Activated CD4-positive, alpha-beta T cell treated with anti-CD3 and anti-CD28 coated beads for 4 hours (primary cell): Measurements from ENCODE around the gene FAM107B.
"Not testable (repeated sequence)": the region's sequence is repeated elsewhere in the genome, so short reads cannot be mapped to it uniquely, and the experiment has no call there.

Experiments used
- DNase-seq, 2 donors: peaks; one replicate each; pipeline ENCODE4 v3.0.0-alpha.2; 2020

Gene FAM107B

DNA sequence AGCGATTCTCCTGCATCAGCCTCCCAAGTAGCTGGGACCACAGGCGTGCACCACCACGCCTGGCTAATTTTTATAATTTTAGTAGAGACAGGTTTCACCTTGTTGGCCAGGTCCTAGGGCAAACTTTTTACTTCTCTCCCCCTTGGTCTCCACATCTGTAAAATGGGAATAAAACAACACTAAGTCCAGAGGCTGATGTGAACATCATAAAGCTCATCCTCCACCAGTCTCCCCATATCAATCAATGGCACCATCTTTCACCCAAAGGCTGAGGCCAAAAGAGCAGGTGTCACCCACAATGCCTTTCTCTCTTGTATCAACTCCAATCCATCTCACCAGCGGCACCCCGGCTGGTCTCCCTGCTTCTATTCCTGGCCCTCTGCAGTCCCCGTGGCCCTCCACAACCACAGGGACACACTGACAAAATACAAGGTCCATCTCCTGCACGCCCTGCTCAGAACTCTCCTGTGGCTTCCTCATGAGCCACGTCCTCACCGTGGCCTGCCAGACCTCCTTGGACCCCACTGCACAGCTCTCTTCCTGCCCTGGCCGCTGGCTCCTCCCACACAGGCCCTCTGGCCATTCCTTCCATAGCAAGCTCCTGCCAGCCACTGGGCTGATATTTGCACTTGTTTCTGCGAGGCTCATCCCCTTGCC, 179.0 kb downstream of the FAM107B start:
- DNase-seq: no peak

DNA sequence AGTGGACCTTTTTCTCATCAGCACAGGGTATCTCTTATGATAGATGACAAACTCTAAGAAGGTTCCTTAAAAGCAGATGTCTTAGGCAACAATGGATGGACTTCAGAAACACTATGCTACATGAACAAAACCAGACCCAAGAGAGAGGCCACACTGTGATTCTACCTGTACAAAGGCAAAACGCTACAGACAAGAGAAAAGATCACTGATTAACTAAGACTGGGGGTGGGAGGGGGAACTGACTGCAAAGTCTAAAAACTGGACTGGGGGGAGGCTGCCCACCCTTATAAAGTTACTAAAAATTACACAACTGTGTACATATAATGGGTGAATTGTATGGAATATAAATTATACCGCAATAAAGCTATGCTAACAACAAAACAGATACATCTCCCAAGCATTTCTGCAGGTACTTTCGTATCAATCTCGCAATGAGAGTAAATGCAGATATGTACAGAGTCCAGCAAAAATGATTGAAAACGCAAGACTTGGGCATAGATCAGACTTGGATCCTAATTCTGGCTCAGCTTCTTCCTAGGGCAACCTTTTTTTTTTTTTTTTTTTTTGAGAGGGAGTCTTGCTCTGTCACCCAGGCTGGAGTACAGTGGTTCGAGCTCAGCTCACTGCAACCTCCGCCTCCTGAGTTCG, 179.7 kb downstream of the FAM107B start:
- DNase-seq: no peak

DNA sequence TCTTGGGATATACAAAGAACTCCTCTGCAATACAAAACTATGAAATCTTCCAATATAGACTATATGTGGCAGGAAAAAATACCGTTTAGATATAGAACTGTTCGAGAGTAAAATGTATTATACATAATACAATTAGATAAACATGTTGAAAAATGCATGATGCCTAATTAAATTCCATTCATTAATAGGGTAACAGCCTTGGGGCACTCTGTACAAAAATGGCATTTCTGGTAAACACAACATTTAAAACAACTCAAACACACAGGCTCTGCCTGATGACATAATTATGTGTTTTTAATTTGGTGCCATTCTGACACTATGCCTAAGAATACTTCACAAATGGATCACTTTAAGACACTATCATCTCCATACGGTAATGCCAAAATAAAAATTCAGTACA, 180.9 kb downstream of the FAM107B start:
- DNase-seq: no peak

DNA sequence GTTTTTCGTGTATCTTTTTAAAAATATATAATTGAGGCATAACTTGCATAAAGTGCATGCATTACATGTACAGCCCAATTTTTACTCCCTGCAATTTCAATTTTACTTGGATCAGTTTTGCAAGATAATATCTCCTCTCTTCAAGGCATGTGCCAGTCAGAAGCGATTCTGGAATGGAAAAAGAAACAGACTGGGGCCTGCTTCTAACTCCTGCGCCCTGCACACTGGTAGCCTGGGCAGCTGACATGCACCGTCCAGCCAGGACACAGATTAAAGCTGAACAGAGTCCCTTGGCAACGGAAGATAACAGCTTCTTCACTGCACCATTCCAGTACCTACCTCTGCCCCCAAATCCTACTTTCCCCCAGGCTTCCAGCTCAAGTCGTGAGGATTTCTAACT, 182.1 kb downstream of the FAM107B start:
- no peak for DNase-seq

DNA sequence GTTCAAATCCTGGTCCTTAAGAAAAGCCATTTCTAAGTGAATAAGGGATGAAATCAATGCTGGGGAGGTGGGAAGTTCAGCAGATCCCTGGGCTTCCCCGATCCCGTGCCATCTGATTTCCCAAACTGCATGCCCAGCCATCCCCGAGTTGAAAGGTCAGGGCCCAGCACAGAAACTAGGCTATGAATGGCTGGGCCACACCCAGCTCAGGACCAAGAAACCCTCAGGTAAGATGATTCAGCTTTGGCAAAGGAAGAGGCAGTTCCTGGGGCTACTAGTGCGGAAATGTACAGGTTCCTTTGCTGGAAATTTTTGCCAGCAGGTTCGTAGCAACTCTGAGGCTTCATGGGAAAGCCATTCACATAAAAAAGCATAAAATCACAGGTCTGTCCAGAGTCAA, 182.7 kb downstream of the FAM107B start:
- DNase-seq: no peak

DNA sequence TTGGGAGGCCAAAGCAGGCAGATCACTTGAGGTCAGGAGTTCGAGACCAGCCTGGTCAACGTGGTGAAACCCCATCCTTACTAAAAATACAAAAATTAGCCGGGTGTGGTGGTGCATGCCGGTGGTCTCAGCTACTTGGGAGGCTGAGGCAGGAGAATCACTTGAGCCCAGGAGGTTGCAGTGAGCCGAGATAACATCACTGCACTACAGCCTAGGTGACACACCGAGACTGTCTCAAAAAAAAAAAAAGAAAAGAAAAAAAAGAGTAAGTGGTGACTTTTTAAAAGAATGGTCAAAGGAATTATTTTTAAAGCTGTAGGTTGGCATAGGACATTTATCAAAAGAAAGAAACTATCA, 185.8 kb downstream of the FAM107B start:
- DNase-seq: not testable (repeated sequence)

DNA sequence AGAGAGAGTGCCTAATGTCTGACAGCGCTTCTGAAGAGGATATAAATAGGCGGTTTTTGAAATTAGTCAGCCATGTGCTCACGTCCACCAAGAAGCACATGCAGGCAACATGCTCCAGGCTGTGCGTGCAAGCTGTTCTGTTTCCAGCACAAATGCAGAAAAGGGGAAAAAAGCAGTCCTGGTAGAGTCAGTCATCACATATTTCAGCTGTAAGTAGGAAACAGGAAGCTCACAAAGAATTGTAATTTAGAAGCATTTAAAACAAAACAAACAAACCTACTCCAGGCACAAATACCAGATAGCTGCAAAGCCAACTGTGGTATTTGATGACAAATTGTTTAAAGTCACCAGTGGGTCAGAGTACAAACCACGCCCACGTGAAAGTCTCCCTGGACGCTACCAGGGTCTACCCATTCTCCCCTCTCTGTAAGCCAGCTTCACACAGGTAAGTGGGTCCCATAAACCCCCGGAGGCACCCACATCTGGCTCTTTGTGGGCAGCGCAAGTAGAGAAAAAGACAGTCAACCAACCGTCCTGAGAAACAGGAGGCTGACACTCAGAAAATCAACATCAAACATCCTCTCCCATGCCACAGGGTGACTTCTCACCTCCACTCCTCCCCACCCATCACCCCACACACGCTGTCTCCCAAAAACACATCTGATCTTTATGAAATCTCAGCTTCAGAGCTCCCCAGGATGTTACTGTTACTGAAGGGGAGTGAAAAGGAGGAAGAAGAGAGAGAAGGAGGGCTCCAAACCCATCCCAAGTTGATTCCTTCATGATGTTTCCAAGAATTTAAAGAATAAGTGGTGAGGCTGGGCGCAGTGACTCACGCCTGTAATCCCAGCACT, 186.4 kb downstream of the FAM107B start:
- DNase-seq: peak; percentile 42 to 56

DNA sequence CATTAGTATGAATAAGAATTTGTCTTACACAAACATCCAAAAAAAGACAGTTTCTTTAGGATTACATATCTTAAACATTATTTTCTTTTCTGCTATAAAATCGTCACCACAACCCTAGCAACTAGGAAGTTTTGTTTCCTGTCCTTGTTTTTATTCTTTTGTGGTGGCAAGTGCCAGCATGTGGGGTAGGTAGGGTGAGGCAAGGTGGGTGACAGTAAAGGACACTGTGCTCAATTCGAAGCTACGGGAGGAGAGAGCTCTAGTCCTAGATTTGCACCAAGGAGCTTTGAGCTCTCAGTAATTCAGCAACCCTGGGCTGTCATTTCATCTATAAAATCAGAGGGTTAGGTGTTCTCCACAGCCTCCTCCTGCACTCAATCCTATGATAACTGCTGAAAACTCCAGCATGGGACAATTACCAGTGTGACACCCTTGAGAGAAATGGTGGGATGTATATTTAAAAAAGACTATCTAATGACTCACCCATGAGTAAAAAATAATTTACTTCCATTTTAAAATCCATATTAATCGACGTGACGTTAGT, 187.1 kb downstream of the FAM107B start:
- no peak for DNase-seq

DNA sequence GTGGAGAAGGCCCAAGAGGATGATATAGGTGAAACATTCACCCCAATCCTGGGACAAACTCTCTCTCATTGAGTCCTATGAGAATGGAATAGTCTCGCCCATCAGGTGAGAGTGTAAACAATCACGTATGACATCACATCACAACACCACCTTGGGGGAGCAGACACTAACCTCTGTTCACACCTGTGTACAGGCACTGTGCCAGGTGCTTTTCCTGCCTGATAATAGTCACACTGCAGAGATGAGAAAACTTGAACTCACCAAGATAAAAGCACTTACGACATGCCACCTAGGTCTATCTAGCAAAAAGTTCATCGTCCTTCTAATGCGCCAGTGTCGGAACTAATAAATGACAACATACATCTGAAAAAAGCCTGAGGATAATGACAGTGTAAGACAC, 187.8 kb downstream of the FAM107B start:
- peak; percentile 63 to 66 for DNase-seq

DNA sequence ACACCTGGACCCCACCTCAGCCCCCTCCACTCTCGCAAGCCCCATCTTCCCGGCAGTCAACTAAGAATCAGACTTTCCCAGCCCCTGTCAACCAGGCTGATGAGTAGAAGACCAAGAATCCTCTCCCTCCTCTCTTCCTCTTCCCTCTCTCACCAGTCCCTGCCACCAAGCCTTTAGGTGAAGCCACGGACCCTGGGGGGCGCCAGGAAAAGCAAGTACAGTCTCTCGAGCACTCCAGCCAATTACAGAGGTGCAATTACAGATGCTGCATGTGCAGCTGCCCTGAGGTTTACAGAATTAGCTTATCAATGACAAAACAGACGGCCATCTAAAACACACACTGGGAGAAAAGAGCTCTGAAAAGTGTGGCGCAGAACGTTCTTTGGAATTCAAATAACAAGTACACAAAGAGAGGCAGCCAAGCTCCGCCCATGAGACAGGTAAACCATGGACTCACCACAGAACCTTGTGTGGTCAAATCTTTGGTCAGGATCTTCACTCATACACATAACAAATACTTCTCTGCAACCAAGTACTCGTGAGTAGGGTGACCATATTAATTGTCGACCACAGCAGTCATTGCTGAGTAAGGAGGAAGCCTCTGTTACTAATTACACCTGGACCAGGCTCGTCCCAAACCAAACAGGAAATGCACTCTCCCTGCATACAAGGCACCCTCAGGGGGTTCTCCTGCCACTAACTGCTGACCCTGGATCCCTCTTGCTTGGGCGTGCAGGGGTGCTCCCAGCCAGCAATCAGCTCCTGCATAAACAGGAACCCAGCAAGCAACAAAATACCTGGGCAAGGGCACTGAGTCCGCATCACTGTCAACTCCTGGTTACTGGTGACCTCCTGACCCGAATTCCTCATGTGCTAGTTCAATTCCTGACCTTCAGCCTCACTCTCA, 189.2 kb downstream of the FAM107B start:
- no peak for DNase-seq

DNA sequence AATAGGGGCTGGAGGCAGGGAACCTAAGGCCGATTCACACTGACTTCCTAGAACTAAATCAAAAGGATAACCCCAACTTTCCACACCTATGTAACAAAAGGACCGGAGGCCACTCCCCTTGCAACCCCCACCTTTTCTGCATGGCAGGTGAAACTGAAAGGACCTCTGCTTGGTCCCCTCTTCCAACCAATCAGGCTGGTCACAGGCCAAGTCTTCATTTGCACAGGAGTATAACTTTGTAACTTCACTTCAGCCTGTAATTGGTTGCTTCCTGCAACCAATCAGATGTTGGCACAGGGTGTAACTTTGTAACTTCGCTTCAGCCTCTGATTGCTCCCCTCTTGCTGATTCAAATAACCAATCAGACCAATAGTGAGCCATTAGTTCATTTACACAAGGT, 190.0 kb downstream of the FAM107B start:
- DNase-seq: no peak

DNA sequence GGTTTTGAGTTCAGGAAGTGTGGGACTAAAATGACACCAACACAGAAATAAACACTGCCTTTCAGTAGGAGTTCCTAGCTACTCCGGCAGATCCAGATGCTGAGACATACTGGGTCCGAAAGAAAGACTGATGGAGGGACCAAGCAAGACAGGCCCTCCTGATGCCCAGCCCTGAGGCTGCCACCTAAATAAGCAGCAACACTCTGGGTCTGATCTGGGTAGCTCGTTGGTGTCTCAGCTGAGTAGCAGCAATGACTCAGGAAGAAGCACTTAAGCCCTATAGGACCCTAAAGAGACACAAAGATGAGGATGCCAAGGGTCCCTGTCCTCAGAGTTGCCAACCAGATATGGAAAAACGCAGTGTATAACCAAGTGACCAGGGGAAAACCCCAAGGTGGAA, 190.7 kb downstream of the FAM107B start:
- DNase-seq: no peak

DNA sequence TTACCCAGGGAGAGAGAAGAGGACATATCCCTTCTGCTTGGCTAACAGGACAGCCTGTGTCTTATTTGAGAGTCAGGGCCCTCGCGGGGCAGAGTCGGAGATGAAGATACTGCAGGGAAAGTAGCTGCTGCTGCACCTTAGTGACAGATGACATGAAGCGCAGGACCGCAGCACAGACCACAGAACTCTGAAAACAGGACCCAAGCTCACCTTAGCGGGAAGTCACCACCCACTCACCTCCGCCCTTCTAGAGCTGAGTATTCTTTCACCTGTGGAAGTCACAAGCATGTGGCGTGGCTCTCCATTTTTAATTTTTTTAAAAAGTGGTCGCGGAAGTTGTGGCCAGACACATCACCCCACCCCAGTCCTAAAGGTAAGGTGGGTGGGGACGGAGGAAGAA, 191.4 kb downstream of the FAM107B start:
- DNase-seq: peak; percentile 84 to 85

DNA sequence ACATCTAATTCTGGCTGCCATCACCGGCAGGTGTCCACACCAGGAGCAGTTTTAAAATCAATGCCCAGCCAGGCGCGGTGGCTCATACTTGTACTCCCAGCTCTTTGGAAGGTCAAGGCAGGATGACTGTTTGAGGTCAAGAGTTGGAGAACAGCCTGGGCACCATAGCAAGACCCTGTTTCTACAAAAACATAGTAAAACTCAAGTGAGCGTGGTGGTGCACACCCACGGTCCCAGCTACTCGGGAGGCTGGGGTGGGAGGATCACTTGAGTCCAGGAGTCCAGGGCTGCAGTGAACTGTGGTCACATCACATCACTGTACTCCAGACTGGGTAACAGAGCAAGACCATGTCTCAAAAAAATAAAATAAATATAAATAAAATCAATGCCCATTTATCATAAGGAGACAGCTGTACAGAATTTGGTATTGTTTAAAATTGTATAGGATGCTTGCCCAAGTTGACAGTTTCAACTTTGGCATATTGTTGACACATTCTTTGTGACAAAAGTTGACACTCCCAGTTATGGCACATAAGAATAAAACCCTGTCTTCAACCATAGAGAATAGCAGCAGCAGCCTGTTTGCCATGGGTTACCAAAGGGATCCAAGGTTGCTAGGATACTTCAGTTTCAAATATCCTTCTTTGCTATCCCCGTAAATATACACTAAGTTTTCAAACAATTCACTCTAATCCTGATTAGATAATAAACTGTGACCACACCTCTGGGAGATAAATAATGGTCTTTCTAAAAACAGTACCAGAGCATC, 193.0 kb downstream of the FAM107B start:
- no peak for DNase-seq

DNA sequence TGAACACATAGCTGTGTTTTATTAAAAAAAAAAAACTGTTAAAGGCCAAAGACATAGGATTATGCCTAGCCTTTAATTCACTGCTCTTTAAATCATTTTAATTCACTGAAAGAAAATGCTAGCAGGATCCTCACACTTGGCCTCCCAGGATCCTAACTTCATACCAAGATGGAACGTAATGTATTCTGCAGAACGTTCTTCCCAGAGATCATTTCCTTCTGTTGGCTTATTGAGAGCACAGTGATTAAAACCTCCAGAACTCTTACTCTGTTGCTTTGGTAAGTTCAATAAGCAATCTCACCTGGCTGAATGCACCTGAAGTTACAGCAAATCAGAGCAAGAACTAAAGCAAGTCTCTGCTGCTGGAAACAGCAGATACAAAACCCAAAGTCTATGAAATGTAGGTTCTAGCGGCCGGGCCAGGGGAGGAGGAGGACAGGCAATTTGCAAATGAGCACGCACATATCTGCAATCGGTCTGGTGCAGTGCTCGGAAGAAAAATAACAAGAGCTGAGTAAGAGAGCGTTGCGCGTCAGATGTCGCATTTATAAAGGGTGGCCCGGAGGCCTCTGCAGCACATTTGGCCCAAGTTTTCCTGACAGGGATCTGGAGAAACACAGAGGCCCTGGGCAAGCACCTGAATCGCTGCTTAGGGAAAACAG, 193.9 kb downstream of the FAM107B start:
- DNase-seq: no peak

DNA sequence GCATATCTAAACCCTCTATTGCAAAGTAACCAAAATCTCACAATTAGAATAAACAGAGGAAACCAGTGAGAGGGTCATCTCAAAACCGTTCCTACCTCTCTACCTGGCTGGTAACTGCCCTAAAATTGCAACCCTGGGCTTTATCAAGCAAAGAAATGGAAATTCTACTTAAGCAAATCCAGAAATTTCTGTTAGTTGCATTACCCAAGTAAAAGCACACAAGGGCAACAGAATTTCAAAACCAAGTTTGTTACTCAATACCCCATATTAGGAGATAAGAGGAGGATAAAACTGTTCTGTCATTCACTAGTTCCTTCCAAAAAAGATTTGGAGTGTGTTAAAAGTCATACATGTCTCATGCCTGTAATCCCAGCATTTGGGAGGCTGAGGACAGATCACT, 195.3 kb downstream of the FAM107B start:
- DNase-seq: no peak

DNA sequence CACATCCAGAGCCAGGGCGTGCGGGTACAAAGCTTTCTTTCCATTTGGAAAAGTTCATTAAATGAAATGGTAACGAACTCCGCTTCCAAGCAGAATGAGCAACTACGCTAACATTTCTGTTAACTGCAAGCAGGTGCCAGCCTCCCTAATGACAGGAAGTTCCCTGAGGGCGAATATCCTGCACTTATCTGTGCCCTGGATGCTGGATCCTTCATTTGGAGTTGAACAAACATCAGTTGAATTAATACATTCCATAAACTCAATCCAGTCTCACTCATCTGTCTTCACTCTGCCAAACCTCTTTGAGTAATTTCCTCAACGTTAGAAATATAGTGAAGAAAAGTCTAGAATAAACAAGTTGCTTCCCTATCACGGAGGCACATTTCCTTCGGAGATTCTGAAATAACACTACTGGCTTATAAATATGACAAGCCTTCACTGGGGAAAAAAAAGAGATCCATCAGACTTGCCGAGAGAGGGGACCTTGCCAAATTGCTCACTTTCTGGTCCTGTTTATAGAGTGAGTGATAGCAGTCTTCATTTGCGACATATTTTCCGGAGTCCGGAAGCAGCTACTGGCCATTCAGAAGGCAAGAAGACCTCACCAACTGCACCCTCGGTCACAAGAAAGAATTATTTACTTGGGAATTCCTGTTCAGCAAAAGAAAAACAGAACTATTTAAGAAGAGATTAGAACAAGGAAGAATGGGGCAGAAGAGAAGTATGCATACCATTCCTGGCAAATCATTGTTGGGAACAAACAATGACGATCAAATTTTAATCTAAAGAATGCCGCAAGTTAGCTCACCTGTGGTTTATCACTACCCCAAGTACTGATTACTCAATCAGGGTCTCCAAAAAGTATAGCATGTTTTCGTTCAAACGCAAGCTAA, 196.4 kb downstream of the FAM107B start:
- DNase-seq: no peak

DNA sequence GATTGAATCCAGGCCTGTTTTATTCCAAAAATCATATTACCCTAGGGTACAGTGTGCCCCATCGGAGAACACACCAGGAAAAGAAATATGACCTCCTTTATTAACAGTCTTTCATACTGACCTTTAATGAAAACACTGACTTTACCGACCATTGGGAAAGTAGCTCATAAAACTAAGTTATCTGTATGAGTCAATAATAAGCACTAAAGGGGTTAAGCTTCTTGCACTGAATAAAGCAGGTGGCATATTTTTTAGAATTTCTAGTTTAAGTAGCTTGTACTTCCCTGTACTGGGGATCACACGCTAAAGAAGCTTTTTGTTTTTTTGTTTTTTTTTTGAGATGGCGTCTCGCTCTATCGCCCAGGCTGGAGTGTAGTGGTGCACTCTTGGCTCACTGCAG, 199.8 kb downstream of the FAM107B start:
- DNase-seq: no peak

DNA sequence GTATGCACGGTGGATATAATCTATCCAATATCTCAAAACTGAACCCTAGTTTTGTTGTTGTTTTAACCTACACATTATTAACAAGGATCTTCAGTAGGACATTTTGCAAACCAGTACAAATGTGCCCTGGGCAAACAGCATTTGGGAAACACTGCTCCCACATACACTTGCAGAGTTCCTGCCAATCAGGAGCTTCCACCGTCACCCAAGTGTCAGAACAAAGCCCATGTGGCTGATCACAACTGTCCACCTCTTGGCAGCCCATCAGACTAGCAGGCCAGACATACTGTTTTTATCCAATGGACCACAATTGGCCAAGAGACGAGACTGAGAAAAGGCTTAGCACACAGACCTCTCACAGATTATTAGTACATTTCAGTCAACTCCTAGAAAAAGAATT, 200.4 kb downstream of the FAM107B start:
- no peak for DNase-seq

DNA sequence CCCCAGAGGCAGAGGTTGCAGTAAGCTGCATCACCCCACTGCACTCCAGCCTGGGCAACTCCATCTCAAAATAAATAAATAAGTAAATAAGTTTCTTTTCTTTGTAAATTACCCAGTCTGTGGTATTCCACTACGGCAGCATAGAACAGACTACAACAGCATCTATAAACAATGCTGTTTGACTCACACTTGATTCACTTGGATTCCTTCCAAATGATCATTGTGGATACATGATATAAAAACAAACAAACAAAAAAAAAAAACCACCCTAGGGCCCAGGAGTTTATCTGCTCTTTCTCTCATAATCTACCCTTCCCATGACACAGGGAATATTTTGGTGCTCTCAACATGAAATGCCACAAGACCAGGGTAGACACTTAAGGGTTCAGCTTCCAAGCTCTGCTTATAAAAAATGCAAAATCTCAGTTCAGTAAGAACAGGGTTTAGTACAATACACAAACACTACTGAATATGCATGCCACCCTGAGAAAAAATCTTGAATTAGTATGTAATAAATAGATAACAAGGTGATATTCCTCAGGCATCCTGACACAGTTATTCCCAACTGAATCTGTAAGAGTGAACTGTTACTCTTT, 200.9 kb downstream of the FAM107B start:
- no peak for DNase-seq
